A673 (cell line): ENCODE measurements around the gene ARSI.

Experiments used
- EZH2 ChIP-seq: fragments of 200-600 bp; sonication (generic); IDR thresholded peaks from 2 replicates; pipeline ENCODE4 v1.6.1; 2017; ENCODE audit warnings: borderline replicate concordance, low read depth, mild to moderate bottlenecking, mixed read lengths, antibody characterized with exemption, low read length; ENCODE audit not compliant: poor library complexity, severe bottlenecking
- TF ChIP-seq, protein P1 (sequence below): fragments of 300-800, 200-600 bp; sonication (generic); conservative IDR thresholded peaks from 2 replicates; pipeline ENCODE4 v1.5.1; 2017; ENCODE audit warnings: low read depth, mild to moderate bottlenecking, antibody characterized with exemption, low read length, moderate library complexity, mixed read lengths

GRCh38 chr5:150297934-150298595, 4.6 kb downstream of the ARSI start:
- TF ChIP-seq, protein P1, sequence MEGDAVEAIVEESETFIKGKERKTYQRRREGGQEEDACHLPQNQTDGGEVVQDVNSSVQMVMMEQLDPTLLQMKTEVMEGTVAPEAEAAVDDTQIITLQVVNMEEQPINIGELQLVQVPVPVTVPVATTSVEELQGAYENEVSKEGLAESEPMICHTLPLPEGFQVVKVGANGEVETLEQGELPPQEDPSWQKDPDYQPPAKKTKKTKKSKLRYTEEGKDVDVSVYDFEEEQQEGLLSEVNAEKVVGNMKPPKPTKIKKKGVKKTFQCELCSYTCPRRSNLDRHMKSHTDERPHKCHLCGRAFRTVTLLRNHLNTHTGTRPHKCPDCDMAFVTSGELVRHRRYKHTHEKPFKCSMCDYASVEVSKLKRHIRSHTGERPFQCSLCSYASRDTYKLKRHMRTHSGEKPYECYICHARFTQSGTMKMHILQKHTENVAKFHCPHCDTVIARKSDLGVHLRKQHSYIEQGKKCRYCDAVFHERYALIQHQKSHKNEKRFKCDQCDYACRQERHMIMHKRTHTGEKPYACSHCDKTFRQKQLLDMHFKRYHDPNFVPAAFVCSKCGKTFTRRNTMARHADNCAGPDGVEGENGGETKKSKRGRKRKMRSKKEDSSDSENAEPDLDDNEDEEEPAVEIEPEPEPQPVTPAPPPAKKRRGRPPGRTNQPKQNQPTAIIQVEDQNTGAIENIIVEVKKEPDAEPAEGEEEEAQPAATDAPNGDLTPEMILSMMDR: no peak
- no peak for TF ChIP-seq EZH2
